Prostate gland (tissue), 2 donors: ENCODE results near the gene ARL4C. TPM values are rescaled to one million over a fixed set of nuclear protein-coding genes. Genes with fewer than 3 reads are reported as not detected.

Experiments
- DNase-seq: peaks from one replicate; pipeline ENCODE4 v3.0.0-alpha.2; 2019; ENCODE audit warnings: low spot score
- H3K27ac ChIP-seq, 2 donors: fragments of 200-600 bp; sonication (generic); 2 replicates each; pipeline ENCODE4 v1.5.1; 2017 to 2019
- H3K27me3 ChIP-seq: fragments of 200-600 bp; sonication (generic); replicated peaks from 2 replicates; pipeline ENCODE4 v1.5.1; 2019; ENCODE audit not compliant: insufficient read depth
- H3K36me3 ChIP-seq, 2 donors: fragments of 200-600 bp; sonication (generic); 1 replicate in 1 of 2; 2 replicates in 1 of 2; pipeline versions ENCODE4 v1.5.1 to v1.8.1; 2017 to 2019
- H3K4me1 ChIP-seq: fragments of 200-600 bp; sonication (generic); replicated peaks from 2 replicates; pipeline ENCODE4 v1.5.1; 2019
- H3K4me3 ChIP-seq, 2 donors: fragments of 200-600 bp; sonication (generic); 2 replicates each; pipeline ENCODE4 v1.5.1; 2017 to 2019
- H3K9me3 ChIP-seq: fragments of 200-600 bp; sonication (generic); 2 replicates; pipeline ENCODE4 v1.5.1; 2017
- POLR2A ChIP-seq: fragments of 450-650 bp; IDR thresholded peaks from one replicate; pipeline ENCODE4 v1.6.1; 2016; ENCODE audit warnings: antibody characterized with exemption, mild to moderate bottlenecking
- POLR2AphosphoS5 ChIP-seq: sonication (generic); formaldehyde crosslinking; IDR thresholded peaks from one replicate; pipeline ENCODE4 v1.6.1; 2017; ENCODE audit warnings: antibody characterized with exemption
- WGBS: methylation state at CpG from one replicate; pipeline ENCODE4 v1.1.5; 2018; 5-methylcytosine and 5-hydroxymethylcytosine counted together
- intact Hi-C: fragments of 100-400 bp; cut with DNase I; formaldehyde crosslinking; loops from one replicate; pipeline ENCODE4 v1.14.2; 2022
- total RNA-seq, 2 donors: library from RNA; depleted of rRNA; stranded (reverse); fragments of >200 nt; gene quantifications; one replicate each; pipeline ENCODE4 v1.1.0, GENCODE V29; 2016
- TF ChIP-seq, protein P1 (sequence below), 4 experiments: fragments of 200-600 bp in 2 of 4; fragments of 450-650 bp in 2 of 4; sonication (generic) in 2 of 4; IDR thresholded peaks; 1 replicate in 3 of 4; 2 replicates in 1 of 4; pipeline ENCODE4 v1.5.1; 2016 to 2019; ENCODE audit warnings: antibody characterized with exemption in 4 of 4, mild to moderate bottlenecking in 2 of 4, moderate library complexity in 2 of 4

Gene ARL4C
- total RNA-seq, 2 donors from 2014 or later = 8.5 to 20.5 TPM

DNA sequence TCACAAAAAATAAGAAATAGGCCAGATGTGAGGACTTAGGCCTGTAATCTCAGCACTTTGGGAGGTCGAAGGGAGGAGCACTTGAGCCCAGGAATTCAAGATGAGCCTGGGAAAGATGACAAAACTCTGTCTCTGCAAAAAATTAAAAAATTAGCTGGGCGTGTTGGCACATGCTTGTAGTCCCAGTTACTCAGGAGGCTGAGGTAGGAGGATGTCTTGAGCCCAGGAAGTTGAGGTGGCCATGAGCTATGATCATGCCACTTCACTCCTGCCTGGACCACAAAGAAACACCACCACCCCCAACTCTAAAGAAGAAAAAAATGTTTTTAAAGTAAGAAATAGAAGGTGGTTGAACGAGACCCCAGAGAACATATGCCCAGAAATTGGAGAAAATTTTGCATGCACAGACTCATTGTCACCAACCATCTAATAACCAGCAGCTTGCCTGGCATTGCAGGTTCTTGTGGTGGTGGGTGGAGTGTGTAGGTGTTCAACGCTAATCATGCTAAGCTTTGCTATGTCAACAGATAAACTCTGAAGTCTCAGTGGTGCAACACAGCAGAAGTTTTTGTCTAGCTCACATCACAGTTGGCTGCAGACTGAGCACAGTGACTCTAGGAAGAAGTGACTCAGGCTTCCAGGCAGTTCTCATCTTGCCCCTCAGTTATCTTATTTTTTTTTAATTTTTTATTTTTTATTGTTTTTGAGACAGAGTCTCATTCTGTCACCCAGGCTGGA, 18.6 kb downstream of the ARL4C start:
- Histone ChIP-seq H3K4me1 (no peaks in the 10 kb centered on the region), H3K4me3 (no peak overlapping the region), H3K27ac (no peak overlapping the region), H3K36me3 (no peaks in the 10 kb centered on the region), H3K9me3 (no peaks in the 10 kb centered on the region), H3K27me3 (no peaks in the 10 kb centered on the region)
- intact Hi-C loops = no loop called here
- DNase-seq = no peak
- WGBS = 91% methylated on average over 4 of the region's 4 CpGs
- TF ChIP-seq POLR2A (no peak), POLR2AphosphoS5 (no peak)
- TF ChIP-seq, protein P1, sequence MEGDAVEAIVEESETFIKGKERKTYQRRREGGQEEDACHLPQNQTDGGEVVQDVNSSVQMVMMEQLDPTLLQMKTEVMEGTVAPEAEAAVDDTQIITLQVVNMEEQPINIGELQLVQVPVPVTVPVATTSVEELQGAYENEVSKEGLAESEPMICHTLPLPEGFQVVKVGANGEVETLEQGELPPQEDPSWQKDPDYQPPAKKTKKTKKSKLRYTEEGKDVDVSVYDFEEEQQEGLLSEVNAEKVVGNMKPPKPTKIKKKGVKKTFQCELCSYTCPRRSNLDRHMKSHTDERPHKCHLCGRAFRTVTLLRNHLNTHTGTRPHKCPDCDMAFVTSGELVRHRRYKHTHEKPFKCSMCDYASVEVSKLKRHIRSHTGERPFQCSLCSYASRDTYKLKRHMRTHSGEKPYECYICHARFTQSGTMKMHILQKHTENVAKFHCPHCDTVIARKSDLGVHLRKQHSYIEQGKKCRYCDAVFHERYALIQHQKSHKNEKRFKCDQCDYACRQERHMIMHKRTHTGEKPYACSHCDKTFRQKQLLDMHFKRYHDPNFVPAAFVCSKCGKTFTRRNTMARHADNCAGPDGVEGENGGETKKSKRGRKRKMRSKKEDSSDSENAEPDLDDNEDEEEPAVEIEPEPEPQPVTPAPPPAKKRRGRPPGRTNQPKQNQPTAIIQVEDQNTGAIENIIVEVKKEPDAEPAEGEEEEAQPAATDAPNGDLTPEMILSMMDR (IDR thresholded peaks at IDR 0.05) = no peak

DNA sequence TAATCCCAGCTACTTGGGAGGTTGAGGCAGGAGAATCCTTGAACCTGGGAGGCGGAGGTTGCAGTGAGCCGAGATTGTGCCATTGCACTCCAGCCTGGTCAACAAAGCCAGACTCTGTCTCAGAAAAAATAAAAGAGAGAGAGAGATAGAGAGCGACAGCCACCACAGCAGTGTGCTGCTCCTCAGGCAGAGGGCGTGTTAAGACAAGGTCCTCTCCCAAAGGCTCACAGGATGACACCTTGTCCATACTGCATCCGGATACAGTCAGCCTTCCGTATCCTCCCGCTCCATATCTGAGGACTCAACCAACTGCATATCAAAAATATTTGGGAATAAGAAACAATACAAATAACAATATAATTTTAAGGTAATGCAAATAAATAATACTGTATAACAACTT, 20.1 kb downstream of the ARL4C start:
- whole genome bisulfite sequencing = 72% methylated on average over 7 of the region's 7 CpGs
- Histone ChIP-seq H3K9me3 (no peaks in the 10 kb centered on the region), H3K27me3 (no peaks in the 10 kb centered on the region), H3K4me1 (no peaks in the 10 kb centered on the region), H3K4me3 (no peak overlapping the region), H3K36me3 (no peaks in the 10 kb centered on the region), H3K27ac (no peak overlapping the region)
- no peak for DNase-seq
- intact Hi-C loops = no loop called here
- TF ChIP-seq POLR2A (no peak), POLR2AphosphoS5 (no peak)
- TF ChIP-seq, protein P1 (IDR thresholded peaks at IDR 0.05) = no peak

DNA sequence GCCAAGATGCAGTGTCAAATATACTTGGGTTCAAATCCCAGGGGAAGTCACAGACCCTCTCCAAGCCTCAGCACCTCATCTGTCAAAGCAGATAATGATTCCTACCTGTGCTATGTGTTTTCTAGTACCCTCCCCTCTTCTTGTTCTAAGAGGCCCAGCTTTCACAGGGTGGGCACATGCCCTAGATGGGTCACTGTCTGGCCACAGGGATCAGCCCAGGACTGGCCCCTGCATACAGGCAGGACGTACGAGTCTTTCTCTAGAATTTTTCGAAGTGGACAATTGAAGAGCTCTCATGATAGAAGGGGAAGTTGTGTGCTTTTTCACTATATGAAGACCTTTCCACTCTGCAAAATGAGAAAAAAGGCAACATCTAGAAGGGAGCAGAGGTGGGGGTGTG, 22.2 kb downstream of the ARL4C start:
- no peak for TF ChIP-seq POLR2AphosphoS5
- no peak for TF ChIP-seq POLR2A
- TF ChIP-seq, protein P1 (IDR thresholded peaks at IDR 0.05) = no peak
- Histone ChIP-seq H3K36me3 (no peaks in the 10 kb centered on the region), H3K27me3 (no peaks in the 10 kb centered on the region), H3K4me1 (no peaks in the 10 kb centered on the region), H3K27ac (no peak overlapping the region), H3K4me3 (no peak overlapping the region), H3K9me3 (no peaks in the 10 kb centered on the region)
- intact Hi-C loops = no loop called here
- no peak for DNase-seq
- WGBS = 94% methylated on average over 3 of the region's 3 CpGs

DNA sequence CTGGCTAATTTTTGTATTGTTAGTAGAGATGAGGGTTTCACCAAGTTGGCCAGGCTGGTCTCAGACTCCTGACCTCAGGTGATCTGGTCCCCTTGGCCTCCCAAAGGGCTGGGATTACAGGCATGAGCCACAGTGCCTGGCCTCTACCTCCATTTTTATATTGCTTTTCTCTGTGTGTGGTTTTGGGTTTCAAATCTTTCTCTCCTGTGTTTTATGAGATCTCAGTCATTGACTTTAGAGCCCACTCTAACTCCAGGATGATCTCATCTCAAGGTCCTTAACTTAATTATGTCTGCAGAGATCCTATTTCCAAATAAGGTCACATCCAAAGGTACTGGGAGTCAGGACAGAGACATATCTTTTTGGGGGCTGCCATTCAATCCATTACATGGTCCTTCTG, 24.7 kb downstream of the ARL4C start:
- intact Hi-C loops = no loop called here
- H3K4me1 ChIP-seq = peaks cover 4% of the 10 kb centered on the region
- no peak overlapping the region for H3K27ac ChIP-seq
- TF ChIP-seq, protein P1 (IDR thresholded peaks at IDR 0.05) = no peak
- TF ChIP-seq POLR2A = no peak
- TF ChIP-seq POLR2AphosphoS5 = no peak
- H3K36me3 ChIP-seq = no peaks in the 10 kb centered on the region
- H3K4me3 ChIP-seq = no peak overlapping the region
- H3K27me3 ChIP-seq = no peaks in the 10 kb centered on the region
- no peak for DNase-seq
- no peaks in the 10 kb centered on the region for H3K9me3 ChIP-seq

DNA sequence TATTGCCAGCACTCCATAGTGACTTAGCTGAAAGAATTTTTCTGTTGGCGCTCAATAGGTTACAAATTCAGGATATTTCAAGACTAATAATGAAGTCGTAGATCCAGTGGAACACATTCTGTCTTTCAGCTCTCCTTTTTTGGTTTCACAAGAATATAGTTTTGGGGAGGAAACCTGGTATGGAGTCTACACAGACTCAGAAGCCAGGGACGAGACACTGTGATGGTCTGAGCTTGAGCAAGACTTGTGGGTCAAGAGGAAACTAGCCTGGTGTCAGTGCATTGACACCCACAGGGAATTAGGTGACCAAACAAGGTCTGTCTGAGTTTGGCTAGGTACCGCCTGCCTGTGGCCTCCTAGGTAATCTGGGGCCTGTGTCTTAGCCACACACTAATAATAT, 26.9 kb downstream of the ARL4C start:
- Histone ChIP-seq H3K27ac (no peak overlapping the region), H3K4me1 (peaks cover 4% of the 10 kb centered on the region), H3K9me3 (no peaks in the 10 kb centered on the region), H3K27me3 (no peaks in the 10 kb centered on the region), H3K36me3 (no peaks in the 10 kb centered on the region), H3K4me3 (no peak overlapping the region)
- TF ChIP-seq POLR2AphosphoS5 = no peak
- TF ChIP-seq, protein P1 (IDR thresholded peaks at IDR 0.05) = no peak
- no peak for TF ChIP-seq POLR2A
- DNase-seq = no peak
- intact Hi-C loops = no loop called here
- WGBS = 85% methylated on average over 4 of the region's 4 CpGs
